LNCaP clone FGC (cell line): ENCODE measurements around the gene SGSH.
A peak's percentile ranks its signal among the peaks of the same experiment; 100 is the strongest.

Source experiments
- DNase-seq: peaks from one replicate; pipeline ENCODE4 v3.0.0-alpha.2; 2011; ENCODE audit warnings: low read depth
- H3K4me3 ChIP-seq: 2 replicates; pipeline ENCODE4 v1.5.1; 2011; ENCODE audit warnings: mild to moderate bottlenecking, low read depth, low read length, control low read depth
- TF ChIP-seq, protein P1 (sequence below): IDR thresholded peaks from 2 replicates; pipeline ENCODE4 v1.5.1; 2012; ENCODE audit warnings: mild to moderate bottlenecking; ENCODE audit not compliant: control insufficient read depth, insufficient read depth; ENCODE audit errors: extremely low read depth

Gene SGSH

DNA sequence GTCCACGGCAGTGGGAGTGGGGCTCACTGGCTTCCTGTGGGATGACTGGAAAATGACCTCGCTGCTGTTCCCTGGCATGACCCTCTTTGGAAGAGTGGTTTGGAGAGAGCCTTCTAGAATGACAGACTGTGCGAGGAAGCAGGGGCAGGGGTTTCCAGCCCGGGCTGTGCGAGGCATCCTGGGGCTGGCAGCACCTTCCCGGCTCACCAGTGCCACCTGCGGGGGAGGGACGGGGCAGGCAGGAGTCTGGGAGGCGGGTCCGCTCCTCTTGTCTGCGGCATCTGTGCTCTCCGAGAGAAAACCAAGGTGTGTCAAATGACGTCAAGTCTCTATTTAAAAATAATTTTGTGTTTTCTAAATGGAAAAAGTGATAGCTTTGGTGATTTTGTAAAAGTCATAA lies 32.7 kb upstream of the SGSH start:
- no peak for DNase-seq
- H3K4me3 ChIP-seq, result no peak overlapping the region
- TF ChIP-seq, protein P1, sequence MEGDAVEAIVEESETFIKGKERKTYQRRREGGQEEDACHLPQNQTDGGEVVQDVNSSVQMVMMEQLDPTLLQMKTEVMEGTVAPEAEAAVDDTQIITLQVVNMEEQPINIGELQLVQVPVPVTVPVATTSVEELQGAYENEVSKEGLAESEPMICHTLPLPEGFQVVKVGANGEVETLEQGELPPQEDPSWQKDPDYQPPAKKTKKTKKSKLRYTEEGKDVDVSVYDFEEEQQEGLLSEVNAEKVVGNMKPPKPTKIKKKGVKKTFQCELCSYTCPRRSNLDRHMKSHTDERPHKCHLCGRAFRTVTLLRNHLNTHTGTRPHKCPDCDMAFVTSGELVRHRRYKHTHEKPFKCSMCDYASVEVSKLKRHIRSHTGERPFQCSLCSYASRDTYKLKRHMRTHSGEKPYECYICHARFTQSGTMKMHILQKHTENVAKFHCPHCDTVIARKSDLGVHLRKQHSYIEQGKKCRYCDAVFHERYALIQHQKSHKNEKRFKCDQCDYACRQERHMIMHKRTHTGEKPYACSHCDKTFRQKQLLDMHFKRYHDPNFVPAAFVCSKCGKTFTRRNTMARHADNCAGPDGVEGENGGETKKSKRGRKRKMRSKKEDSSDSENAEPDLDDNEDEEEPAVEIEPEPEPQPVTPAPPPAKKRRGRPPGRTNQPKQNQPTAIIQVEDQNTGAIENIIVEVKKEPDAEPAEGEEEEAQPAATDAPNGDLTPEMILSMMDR, result peak; percentile 69

DNA sequence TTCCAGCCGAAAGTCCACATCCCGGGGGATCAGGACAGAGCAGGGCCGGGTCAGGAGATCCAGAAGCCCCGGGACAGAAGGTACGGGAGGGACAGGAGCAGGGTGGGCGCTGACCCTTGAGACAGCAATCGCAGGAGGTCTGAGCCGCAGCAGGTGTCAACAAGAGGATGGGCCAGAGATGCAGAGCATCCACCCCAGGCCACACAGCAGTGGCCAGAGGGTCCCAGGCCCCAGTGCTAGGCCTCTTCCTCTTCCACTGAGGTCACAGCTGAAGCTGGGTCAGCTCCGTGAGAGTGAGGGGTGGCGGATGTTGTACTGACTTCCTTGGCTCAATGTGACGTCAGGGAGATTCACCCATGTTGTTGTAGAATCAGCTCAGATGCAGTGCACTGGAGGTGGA lies 31.8 kb upstream of the SGSH start:
- H3K4me3 ChIP-seq, result no peak overlapping the region
- DNase-seq, result no peak
- TF ChIP-seq, protein P1, result no peak

DNA sequence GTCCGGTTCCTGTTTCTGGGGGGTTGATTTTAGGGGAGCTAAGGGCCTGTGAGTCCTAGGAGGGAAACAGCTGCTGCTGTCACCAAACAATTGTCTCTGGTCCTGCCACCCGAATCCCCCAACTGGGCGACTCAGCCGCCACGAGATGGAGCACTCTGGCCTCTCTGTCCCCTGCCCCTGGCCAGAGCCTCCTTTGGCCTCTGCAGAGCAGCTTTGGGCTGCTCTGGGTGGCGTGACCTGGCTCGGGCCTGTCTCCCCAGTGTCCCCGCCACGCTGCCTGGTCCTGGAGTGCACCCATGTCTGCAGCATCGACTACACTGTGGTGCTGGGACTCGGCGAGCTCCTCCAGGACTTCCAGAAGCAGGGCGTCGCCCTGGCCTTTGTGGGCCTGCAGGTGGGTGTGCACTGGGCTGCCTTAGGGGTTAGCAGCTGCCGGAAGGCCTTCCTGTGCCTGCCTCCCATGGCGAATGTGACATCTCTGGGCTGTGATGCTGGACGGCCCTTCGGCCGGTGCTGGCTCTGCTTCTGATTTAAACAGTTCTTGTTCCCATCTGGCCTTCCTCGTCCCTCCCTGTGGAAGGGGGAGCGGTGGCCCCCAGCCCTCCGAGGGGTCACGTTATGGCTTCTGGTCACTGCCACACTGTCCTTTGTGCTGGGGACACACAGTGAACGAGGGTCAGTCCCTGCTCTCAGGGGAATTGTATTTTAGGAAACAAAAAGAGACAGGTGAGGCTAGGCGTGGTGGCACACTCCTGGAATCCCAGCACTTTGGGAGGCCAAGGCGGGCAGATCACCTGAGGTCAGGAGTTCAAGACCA lies 29.0 kb upstream of the SGSH start:
- no peak for DNase-seq
- TF ChIP-seq, protein P1, result no peak
- no peak overlapping the region for H3K4me3 ChIP-seq

GRCh38 chr17:80248001-80248893 lies 28.1 kb upstream of the SGSH start:
- TF ChIP-seq, protein P1, result no peak
- H3K4me3 ChIP-seq, result no peak overlapping the region
- no peak for DNase-seq

- DNase-seq, result no peak
- no peak overlapping the region for H3K4me3 ChIP-seq
- TF ChIP-seq, protein P1, result no peak
Observed at GRCh38 chr17:80247561-80247960, 27.4 kb upstream of the SGSH start.

DNA sequence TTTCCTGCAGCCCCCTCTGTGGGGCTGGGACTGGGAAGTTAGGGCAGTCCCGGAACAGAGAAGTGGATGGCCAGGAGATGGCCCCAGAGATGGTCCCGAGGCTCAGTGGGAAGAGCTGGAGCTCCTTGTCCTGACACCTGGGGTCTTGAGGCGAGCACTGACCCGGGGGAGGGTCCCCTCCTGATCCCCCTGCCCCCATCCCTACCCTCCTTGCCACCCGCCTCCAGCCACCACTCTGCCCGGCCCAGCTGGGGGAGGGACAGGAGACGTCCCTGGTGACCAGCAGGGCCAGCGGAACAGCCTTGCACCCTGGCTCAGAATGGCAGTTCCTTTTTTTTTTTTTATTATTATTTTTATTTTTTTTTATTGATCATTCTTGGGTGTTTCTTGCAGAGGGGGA lies 26.6 kb upstream of the SGSH start:
- H3K4me3 ChIP-seq, result no peak overlapping the region
- TF ChIP-seq, protein P1, result no peak
- no peak for DNase-seq
